GM12873 (cell line): Measurements from ENCODE around the gene TBC1D13.

Experiments
- TF ChIP-seq, protein P1 (sequence below): IDR thresholded peaks from 2 replicates; pipeline ENCODE4 v1.5.1; 2012; ENCODE audit warnings: low read depth, mild to moderate bottlenecking, moderate library complexity, low read length, control low read depth; ENCODE audit not compliant: insufficient read depth; ENCODE audit errors: missing control alignments

TBC1D13 gene

DNA sequence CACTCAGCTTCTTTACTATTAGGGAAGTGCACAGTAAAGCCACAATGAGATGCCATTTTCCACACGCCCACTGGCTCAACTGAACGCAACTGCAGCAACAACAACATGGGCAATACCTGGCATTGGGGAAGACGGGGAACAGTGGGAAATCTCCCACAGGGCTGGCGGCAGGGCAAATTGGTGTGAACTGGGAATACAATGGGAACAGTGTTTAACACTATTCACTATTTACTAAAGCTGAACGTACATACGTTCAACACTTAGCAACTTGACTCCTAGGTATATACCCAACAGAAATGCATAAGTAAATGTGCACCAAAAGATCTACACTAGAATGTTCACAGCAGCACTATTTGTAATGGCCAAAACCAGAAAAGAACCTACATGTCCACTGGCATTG, 29.5 kb upstream of the TBC1D13 start:
- TF ChIP-seq, protein P1, sequence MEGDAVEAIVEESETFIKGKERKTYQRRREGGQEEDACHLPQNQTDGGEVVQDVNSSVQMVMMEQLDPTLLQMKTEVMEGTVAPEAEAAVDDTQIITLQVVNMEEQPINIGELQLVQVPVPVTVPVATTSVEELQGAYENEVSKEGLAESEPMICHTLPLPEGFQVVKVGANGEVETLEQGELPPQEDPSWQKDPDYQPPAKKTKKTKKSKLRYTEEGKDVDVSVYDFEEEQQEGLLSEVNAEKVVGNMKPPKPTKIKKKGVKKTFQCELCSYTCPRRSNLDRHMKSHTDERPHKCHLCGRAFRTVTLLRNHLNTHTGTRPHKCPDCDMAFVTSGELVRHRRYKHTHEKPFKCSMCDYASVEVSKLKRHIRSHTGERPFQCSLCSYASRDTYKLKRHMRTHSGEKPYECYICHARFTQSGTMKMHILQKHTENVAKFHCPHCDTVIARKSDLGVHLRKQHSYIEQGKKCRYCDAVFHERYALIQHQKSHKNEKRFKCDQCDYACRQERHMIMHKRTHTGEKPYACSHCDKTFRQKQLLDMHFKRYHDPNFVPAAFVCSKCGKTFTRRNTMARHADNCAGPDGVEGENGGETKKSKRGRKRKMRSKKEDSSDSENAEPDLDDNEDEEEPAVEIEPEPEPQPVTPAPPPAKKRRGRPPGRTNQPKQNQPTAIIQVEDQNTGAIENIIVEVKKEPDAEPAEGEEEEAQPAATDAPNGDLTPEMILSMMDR = no peak

DNA sequence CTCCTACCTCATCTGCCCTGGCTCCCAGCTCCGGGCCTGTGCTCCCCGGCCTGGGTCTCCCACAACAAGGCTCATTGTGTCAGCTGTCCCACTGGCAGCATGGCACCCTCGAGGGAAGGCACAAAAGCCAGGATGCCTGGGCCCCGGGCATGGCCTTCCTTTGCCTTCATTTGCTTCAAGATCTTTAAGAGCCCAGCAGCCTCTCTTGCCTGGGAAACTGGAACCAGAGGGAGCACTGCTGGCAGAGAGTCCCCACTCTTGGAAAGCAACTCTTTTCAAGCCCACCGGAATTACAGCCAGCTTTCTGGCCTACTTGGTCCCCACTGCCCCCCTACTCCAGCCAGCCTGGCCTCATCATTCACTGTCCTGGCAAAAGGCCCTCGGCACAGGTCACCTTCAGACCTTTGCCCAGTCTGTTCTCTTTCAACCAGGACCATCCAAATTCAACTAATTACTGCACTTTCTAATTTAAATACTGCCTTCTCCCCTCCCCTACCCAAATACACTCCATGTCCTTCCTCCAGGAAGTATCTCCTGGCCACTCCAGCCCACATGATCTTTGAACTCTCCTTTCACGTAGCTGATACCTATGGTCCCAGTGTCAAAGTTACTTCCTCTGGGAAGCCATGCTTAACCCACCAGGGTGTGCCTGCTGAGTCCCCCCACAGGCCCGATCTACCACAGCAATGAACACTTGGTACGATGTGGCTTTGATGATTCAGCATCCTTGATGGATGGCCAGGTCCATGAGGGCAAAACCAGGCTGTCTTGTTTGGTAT, 24.2 kb upstream of the TBC1D13 start:
- TF ChIP-seq, protein P1 = no peak

DNA sequence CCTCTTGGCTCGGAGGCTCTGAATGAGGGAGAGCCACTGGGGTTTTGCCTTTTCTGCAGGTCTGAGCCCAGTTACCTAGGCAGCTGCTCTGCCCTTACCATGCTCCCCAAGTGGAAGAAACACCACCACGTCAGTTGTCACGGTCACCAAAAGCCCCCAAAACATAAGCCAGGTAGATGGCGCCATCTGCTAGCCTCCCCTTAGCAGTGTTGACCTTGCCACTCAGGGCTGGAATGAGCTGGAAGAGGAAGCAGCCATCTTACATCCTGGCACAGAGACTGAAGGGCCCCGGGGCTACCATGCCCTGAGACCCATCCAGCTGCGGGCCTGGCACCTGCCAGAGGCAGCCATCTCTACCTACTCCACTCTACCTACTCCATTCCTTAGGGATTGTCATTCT, 22.7 kb upstream of the TBC1D13 start:
- TF ChIP-seq, protein P1 = no peak

DNA sequence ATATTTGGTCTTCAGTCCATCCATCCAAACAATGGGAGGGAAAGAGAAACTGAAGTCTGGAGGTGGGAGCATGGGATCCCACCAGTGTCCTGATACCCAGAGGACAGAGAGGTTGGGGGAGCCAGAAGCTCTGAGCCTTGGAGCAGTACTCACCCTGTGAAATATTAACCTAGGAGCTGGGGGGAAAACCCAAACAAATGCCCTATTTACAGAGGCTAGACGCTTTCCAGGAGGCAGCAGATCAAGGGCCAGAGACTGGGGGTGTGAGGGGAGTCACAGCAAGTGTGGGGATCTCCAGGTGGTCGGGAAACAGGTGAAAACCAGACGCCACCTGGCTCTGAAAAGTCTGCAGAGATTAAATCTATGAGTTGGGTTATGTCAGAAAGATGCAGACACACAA, 21.6 kb upstream of the TBC1D13 start:
- TF ChIP-seq, protein P1 = no peak

DNA sequence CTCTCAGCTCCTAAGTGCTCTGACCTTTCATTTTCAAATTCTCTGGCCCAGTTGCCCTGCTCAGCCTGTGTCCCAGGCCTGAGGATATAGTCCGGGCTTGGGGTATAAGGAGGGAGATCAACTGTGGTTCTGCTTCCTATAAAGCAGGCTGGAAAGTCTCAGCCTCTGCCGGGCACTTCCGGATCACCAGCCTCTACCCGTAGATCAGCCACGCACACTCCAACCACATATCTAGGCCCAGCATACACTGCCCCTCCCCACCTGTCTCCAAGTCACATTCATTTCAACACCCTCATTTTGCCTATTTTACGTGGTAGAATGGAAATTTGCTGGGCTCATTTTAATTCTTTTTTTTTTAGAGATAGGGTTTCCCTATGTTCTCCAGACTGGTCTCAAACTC, 18.4 kb upstream of the TBC1D13 start:
- TF ChIP-seq, protein P1 = no peak

DNA sequence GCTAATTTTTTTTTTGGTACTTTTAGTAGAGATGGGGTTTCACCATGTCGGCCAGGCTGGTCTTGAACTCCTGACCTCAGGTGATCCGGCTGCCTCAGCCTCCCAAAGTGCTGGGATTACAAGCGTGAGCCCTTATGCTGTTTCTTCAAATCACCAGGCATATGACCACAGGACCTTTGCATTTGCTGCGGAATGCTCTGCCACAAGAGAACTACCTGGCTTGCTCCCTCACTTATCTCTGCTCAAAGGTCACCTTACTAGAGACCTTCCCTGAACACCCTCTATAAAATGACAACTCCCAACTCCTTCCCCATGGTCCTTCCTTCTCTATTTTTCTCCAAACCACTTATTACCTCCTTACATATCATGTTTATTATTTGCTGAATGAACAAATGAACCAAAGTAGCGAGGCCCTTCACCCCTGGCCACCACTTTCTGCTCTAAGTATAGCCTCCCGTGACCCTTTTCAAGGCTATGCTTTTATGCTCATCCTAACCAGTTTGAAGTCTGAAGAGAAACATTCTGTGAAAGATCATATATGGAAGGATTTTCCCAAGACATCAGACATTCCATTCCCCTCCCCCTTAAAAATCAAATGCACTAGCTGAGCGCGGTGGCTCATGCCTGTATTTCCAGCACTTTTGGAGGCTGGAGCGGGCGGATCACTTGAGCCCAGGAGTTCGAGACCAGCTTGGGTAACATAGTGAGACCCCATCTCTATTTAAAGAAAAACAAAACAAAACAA, 16.6 kb upstream of the TBC1D13 start:
- TF ChIP-seq, protein P1 = no peak

DNA sequence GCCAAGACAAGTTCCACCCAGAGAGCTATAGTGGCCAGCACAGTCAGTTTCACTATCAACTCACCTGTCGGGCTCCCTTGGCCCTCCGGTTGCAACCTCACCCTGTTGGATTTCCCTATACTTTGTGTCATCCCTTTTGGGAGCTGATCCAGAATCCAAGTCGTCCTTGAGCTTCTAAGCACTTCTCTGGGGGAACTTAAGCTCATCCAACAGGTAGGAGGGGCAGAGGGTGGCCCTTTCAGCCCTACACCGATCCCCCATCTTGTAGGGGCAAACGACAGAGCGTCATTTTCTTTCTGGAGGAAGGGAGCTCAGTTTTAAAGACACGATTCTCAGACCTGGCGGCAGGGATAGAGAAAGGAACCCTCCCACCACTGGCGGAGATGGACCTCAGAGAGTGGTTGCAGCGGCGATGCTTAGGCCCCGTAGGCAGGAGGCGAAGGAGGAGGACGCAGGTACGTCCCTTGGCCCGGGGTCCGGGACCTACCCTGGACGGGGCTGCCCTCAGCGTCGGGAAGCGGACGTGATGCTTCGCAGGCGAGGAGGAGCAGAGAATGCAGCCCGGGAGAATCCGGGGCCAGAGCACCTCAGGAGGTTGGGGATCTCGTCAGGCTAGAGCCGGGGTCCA, 15.8 kb upstream of the TBC1D13 start:
- TF ChIP-seq, protein P1 = no peak
